A549 treated with Hydrocortisone at 1 μM for 4 hours (cell line): ENCODE measurements around the gene STXBP4. TPM values are rescaled to one million over a fixed set of nuclear protein-coding genes. Genes with fewer than 3 reads are reported as not detected.

Source experiments
- total RNA-seq: library from RNA; stranded (reverse); fragments of 200-300 nt; extraction: Qiagen RNA extraction; gene quantifications from 5 replicates; pipeline ENCODE4 v1.2.3, GENCODE V29; 2022

Gene STXBP4, protein sequence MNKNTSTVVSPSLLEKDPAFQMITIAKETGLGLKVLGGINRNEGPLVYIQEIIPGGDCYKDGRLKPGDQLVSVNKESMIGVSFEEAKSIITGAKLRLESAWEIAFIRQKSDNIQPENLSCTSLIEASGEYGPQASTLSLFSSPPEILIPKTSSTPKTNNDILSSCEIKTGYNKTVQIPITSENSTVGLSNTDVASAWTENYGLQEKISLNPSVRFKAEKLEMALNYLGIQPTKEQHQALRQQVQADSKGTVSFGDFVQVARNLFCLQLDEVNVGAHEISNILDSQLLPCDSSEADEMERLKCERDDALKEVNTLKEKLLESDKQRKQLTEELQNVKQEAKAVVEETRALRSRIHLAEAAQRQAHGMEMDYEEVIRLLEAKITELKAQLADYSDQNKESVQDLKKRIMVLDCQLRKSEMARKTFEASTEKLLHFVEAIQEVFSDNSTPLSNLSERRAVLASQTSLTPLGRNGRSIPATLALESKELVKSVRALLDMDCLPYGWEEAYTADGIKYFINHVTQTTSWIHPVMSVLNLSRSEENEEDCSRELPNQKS
- 2.8 to 9.7 TPM (median 4.2 TPM) in 5 replicates for total RNA-seq

DNA sequence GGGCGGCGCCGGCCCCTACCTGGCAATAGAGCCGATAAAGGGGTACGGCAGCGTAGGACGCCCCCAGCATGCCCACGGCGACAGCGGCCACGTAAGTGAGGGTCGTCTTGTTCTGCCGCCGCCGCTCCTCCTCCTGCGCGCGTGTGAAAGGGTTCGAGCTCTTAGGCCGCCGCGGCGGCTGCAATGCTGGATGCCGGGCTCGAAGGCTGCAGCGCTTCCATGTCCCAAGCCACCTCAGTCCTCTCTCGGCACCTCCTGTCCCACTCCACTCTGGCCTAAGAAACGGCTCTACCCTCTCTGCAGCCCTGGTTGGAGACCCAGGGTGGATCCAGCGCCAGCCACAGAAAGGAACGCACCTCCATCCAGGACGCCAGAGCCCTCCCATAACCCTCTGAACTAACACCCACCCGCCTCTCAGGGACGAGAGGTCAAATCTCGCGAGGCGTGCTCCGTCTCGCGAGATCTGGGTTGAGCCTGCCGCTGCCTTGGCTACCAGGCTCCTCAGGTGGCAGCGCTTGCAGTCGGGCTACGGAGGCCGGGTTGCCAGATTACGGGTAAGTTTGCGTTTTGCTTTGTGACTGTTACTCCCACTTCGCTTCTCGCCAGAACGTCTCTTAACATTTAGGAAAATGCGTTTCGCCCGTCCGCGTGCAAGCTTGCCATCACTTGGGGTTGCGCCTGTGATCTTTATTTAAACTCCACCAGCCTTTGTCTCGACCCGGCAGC is at the start of gene STXBP4, which contains the start of gene COX11:
Gene STXBP4, plus strand, starts transcription at position 504 of the 726 bp plus-strand sequence. CDS start 17,455 bp downstream, outside the sequence.
Gene COX11, minus strand, starts transcription at position 393 of the 726 bp plus-strand sequence. Its CDS starts 8 bp downstream, at position 385.

Other genes starting within 250 kb of the STXBP4 start
- 36.0 to 45.4 TPM (median 36.5 TPM) in 5 replicates for gene TOM1L1, start 67.9 kb upstream of the STXBP4 start, total RNA-seq
- 92.1 to 152 TPM (median 105 TPM) in 5 replicates for gene COX11, start 111 bp upstream of the STXBP4 start, total RNA-seq